ENCODE data around the gene JMJD4.

Gene JMJD4

DNA sequence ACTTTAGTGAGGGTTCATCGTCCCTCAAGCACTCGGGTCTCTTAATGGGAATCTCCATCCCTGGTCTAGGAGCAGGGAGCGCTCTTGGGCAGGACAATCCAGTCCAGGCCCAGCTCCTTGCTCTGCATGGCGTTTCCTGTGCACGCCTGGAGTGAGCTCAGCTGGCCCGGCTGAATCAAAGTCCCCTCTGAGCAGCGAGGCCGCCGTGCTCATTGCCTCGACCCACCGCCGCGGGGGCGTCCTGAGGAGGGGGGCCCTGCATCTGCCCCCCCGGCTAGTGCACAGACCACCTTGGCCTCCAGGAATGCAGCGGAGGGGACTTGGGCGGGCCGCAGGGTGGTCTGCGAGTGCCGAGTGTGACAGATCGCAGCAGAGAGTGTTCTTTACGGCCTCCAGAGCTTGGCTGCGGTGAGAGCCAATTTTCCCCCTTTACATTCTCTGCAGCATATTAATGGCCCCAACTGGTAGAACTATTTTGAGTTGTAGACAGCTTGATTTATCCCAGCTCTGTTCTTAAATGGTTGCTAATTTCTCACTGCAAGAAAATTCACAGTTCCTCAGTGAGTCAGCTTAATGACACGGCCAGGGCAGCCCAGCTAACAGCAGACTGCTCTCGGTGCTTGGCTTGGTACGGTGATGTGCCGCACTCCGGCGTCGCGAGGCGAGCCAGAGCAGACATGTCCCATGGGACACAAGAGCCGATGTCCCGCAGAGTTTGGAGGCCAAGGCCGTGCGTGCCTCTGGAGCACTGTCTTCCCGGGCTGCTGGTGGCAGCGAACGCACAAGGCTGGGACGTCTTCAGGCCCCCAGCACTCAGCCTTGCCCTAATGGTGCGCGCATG is 39.9 kb upstream of the JMJD4 start:
- H3K9ac ChIP-seq (ENCODE audit: low read length), result no peak overlapping the region
- no peaks in the 10 kb centered on the region for H3K9me3 ChIP-seq (ENCODE audit: control insufficient read depth, low read length)
- H3K4me3 ChIP-seq (ENCODE audit: low read length), result no peak overlapping the region
- H3K27me3 ChIP-seq (ENCODE audit: control insufficient read depth, insufficient read depth, low read length), result no peaks in the 10 kb centered on the region
- H3K4me1 ChIP-seq (ENCODE audit: control insufficient read depth, insufficient read depth, low read length), result no peaks in the 10 kb centered on the region
- no peaks in the 10 kb centered on the region for H3K36me3 ChIP-seq (ENCODE audit: control insufficient read depth, insufficient read depth, low read length)

DNA sequence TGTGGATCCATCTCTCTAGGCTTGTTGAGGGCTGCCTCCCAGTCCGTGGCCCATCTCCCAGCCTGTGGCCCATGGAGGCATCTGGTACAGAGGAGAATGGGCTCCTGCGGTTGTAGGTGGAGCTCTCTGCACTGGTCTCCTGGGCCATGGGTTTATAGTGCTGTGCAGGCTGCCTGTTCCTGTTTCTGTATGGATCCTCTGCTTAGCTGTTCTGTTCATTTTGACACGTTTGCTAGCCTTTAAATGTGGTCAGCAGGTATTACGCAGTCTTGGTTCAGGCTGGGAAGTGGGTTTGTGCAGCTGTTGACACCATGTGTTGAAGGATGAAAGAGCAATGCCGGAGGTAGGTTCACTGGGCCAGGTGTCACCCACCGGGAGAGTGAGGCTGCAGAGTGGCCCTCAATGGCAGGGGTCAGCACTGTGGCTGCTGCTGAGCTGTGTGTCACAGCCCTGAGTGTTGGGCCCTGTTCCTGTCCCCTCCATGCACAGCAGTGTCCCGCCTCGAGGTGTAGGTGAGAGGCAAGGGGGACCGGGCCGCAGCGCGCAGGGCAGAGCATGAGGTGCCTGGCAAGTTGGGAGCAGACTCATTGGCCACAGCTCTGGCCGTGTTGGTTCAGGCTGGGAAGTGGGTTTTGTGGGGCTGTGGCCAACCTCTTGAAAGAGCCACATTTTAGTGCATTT is 39.1 kb upstream of the JMJD4 start:
- Histone ChIP-seq H3K9me3 (ENCODE audit: control insufficient read depth, low read length) (no peaks in the 10 kb centered on the region), H3K4me1 (ENCODE audit: control insufficient read depth, insufficient read depth, low read length) (no peaks in the 10 kb centered on the region), H3K27me3 (ENCODE audit: control insufficient read depth, insufficient read depth, low read length) (no peaks in the 10 kb centered on the region), H3K4me3 (ENCODE audit: low read length) (no peak overlapping the region), H3K36me3 (ENCODE audit: control insufficient read depth, insufficient read depth, low read length) (no peaks in the 10 kb centered on the region), H3K9ac (ENCODE audit: low read length) (no peak overlapping the region)

DNA sequence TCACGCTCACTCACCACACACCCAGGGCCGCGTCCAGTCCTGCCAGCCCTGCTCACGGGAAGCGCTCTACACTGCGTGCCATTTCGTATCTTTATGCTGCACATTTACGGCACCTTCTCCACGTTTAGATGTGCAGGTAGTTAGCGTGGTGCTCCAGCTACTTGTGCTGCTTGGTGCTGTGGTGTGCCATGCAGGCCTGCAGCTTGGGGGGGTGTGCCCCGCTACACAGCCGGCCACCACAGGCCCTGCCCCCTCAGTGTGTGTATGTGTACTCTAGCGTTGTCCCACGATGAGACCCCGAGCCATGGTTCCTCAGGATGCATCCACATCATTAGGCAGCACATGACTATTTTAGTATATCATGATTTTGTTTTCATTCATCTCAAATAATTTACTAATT is 38.5 kb upstream of the JMJD4 start:
- H3K9ac ChIP-seq (ENCODE audit: low read length), result no peak overlapping the region
- no peaks in the 10 kb centered on the region for H3K27me3 ChIP-seq (ENCODE audit: control insufficient read depth, insufficient read depth, low read length)
- H3K4me3 ChIP-seq (ENCODE audit: low read length), result no peak overlapping the region
- H3K36me3 ChIP-seq (ENCODE audit: control insufficient read depth, insufficient read depth, low read length), result no peaks in the 10 kb centered on the region
- H3K4me1 ChIP-seq (ENCODE audit: control insufficient read depth, insufficient read depth, low read length), result no peaks in the 10 kb centered on the region
- H3K9me3 ChIP-seq (ENCODE audit: control insufficient read depth, low read length), result no peaks in the 10 kb centered on the region

DNA sequence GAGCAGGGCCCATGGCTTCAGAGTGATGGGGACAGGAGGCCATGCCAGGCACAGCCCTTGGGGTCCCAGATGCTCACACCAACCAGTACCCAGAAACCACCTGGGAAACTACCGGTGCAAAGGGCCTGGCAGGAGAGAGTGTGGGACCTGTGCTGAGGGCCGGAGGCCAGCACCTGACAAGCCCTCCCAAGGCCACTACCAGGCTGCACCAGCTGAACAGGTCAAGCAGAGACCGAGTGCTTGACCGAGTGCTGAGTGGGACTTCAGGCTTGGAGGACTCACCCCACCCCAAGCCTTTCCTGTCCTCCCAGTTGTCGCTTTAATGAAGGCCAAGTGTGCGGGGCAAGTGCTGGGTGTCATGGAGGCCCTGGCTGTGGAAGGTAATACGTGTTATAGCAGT is 36.7 kb upstream of the JMJD4 start:
- Histone ChIP-seq H3K4me1 (ENCODE audit: control insufficient read depth, insufficient read depth, low read length) (no peaks in the 10 kb centered on the region), H3K9me3 (ENCODE audit: control insufficient read depth, low read length) (no peaks in the 10 kb centered on the region), H3K4me3 (ENCODE audit: low read length) (no peak overlapping the region), H3K27me3 (ENCODE audit: control insufficient read depth, insufficient read depth, low read length) (no peaks in the 10 kb centered on the region), H3K36me3 (ENCODE audit: control insufficient read depth, insufficient read depth, low read length) (peaks cover 4% of the 10 kb centered on the region), H3K9ac (ENCODE audit: low read length) (no peak overlapping the region)

DNA sequence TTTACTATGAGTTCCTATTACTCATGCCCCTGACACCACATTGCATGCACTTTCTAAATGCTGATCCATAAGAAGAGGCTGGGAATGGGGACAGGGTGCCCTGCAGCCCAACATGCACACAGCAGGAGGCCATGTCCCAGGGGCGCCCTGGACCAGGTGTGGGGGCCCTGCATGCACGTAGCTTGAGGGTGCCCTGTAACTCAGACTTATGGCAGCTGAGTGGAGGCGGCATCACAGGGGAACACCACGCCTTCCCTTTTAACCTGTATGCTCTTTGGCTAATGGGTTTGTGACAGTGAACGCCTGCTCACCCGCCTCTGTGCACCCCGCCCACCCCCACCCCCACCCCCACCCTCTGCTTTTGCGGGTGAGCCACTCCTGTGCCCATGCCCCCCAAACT is 36.2 kb upstream of the JMJD4 start:
- peaks cover 4% of the 10 kb centered on the region for H3K36me3 ChIP-seq (ENCODE audit: control insufficient read depth, insufficient read depth, low read length)
- H3K27me3 ChIP-seq (ENCODE audit: control insufficient read depth, insufficient read depth, low read length), result no peaks in the 10 kb centered on the region
- no peaks in the 10 kb centered on the region for H3K4me1 ChIP-seq (ENCODE audit: control insufficient read depth, insufficient read depth, low read length)
- H3K4me3 ChIP-seq (ENCODE audit: low read length), result no peak overlapping the region
- H3K9me3 ChIP-seq (ENCODE audit: control insufficient read depth, low read length), result no peaks in the 10 kb centered on the region
- H3K9ac ChIP-seq (ENCODE audit: low read length), result no peak overlapping the region

DNA sequence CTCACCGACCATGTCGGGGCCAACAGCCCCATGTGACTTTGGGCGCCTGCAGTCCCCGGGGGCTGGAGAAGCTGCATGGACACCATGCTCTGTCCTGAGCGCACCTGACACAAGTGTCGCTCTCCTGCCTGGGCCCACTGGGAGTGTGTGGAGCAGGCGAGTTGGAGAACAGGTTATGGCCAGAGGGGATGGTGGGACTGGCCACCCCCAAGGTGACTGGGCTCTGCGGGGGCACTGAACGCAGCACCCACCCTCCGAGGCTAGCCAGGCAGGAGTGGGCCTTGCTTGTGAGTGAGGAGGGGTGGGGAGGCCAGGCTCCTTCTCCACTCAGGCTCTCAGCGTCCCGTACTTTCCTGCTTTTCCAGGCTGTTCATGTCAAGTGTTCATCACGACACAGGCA is 35.7 kb upstream of the JMJD4 start:
- no peak overlapping the region for H3K4me3 ChIP-seq (ENCODE audit: low read length)
- no peak overlapping the region for H3K9ac ChIP-seq (ENCODE audit: low read length)
- no peaks in the 10 kb centered on the region for H3K9me3 ChIP-seq (ENCODE audit: control insufficient read depth, low read length)
- peaks cover 4% of the 10 kb centered on the region for H3K36me3 ChIP-seq (ENCODE audit: control insufficient read depth, insufficient read depth, low read length)
- H3K27me3 ChIP-seq (ENCODE audit: control insufficient read depth, insufficient read depth, low read length), result no peaks in the 10 kb centered on the region
- H3K4me1 ChIP-seq (ENCODE audit: control insufficient read depth, insufficient read depth, low read length), result no peaks in the 10 kb centered on the region

DNA sequence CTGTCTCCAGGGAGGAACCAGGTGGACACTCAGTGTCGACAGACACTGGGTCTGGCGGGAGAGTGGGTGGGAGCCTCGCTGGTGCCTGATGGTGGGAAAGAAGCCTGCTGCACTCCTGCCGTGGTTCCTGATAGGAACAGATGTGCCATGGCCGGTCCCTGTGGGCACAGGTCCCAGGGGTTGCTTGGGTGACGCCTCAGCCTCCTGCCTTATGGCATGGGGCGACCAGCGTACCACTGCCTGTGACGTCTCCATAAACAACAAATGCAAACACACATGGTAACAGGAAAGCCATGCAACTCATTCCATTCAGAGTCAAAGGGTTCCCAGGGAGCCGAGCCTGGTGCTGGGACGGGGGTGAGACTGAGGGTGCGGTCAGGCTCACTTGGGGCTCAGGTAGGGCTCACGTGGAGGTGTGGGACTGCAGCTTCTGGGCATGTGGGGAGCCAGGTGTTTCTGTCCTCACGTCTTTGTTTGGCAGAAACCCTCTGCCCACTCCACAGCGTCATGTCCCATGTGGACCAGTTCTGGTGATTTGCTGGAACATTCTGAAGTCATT is 34.9 kb upstream of the JMJD4 start:
- H3K4me1 ChIP-seq (ENCODE audit: control insufficient read depth, insufficient read depth, low read length), result no peaks in the 10 kb centered on the region
- H3K36me3 ChIP-seq (ENCODE audit: control insufficient read depth, insufficient read depth, low read length), result peaks cover 4% of the 10 kb centered on the region
- no peak overlapping the region for H3K9ac ChIP-seq (ENCODE audit: low read length)
- no peak overlapping the region for H3K4me3 ChIP-seq (ENCODE audit: low read length)
- H3K9me3 ChIP-seq (ENCODE audit: control insufficient read depth, low read length), result no peaks in the 10 kb centered on the region
- no peaks in the 10 kb centered on the region for H3K27me3 ChIP-seq (ENCODE audit: control insufficient read depth, insufficient read depth, low read length)

DNA sequence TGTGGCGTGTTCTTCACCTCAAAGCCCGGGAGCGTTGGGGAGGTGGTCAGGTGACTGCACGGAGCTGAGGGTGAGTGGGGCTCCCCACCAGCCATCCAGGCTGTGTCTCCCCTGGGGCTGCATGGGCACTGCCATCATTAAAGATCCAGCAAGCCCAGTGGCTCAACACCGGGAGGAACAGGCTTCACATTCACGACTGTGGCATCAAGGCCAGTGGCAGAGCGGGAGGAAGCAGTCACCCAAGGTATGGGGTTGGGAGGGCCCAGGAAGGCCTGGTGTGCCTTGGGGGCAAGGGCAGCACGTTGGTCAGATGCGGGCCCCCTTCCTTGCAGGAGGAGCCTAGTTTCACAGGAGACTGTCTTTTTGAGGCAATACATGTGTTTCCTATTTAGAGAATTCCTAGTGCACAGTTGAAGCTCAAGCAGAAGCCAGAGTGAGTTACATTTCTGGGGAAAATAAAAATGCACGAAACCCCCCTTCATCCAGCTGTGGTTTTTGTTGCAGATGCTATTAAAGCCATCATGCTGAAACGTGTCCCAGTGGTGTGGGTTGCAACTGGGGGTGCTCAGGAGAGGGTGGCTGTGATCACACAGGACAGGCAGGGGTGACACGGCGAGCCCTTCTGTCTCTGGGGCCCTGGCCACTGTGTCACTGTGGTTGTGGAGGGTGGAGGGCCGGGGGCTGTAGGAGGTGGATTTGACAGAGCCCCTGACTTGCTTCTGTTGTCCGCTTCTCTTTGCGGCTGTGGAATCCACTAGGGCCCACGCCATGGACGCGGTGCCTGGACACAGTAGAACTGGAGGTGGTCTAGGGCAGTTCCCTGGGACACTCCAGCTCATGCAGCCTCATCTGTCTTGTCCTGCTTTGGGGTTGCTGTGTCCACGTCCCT is 34.2 kb upstream of the JMJD4 start:
- H3K9me3 ChIP-seq (ENCODE audit: control insufficient read depth, low read length), result no peaks in the 10 kb centered on the region
- no peak overlapping the region for H3K9ac ChIP-seq (ENCODE audit: low read length)
- H3K36me3 ChIP-seq (ENCODE audit: control insufficient read depth, insufficient read depth, low read length), result peaks cover 4% of the 10 kb centered on the region
- H3K4me1 ChIP-seq (ENCODE audit: control insufficient read depth, insufficient read depth, low read length), result no peaks in the 10 kb centered on the region
- H3K27me3 ChIP-seq (ENCODE audit: control insufficient read depth, insufficient read depth, low read length), result no peaks in the 10 kb centered on the region
- no peak overlapping the region for H3K4me3 ChIP-seq (ENCODE audit: low read length)

DNA sequence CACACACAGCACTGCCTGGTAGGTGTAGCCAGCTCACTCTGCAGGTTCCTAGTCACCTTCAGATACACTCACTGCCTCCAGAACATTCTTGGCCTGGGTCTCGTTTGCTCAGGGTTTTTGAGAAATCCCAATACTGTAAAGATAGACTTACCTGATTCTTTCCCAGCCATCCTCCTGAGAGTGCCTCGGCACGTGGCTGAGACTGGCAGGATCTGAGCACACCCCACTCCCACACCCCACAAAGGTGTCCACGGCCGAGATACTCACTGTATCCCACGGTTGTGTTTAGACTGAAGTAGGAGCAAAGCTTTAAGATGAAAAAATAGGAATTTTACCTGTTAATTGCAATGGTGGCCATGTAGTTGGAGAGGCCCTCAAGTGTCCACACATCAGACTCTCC is 33.5 kb upstream of the JMJD4 start:
- Histone ChIP-seq H3K27me3 (ENCODE audit: control insufficient read depth, insufficient read depth, low read length) (no peaks in the 10 kb centered on the region), H3K36me3 (ENCODE audit: control insufficient read depth, insufficient read depth, low read length) (peaks cover 4% of the 10 kb centered on the region), H3K9me3 (ENCODE audit: control insufficient read depth, low read length) (no peaks in the 10 kb centered on the region), H3K4me1 (ENCODE audit: control insufficient read depth, insufficient read depth, low read length) (no peaks in the 10 kb centered on the region), H3K4me3 (ENCODE audit: low read length) (no peak overlapping the region), H3K9ac (ENCODE audit: low read length) (no peak overlapping the region)

DNA sequence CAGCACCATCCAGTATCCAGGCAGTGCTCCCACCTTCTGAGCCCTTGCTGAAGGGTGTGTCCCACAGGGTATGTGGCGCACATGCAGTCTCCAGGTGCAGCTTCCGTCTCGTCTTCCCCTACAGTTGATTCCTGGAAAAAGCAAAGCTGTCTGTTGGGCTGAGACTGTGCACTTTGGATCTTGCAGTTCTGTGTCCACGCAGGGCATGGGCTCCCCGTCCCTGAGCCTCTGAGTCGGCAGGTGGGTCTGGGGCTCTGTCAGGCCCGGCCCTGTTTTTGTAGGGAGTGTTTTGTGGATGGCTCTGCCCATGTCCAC is 33.0 kb upstream of the JMJD4 start:
- Histone ChIP-seq H3K9me3 (ENCODE audit: control insufficient read depth, low read length) (no peaks in the 10 kb centered on the region), H3K27me3 (ENCODE audit: control insufficient read depth, insufficient read depth, low read length) (no peaks in the 10 kb centered on the region), H3K4me3 (ENCODE audit: low read length) (no peak overlapping the region), H3K4me1 (ENCODE audit: control insufficient read depth, insufficient read depth, low read length) (no peaks in the 10 kb centered on the region), H3K36me3 (ENCODE audit: control insufficient read depth, insufficient read depth, low read length) (peaks cover 4% of the 10 kb centered on the region), H3K9ac (ENCODE audit: low read length) (no peak overlapping the region)

DNA sequence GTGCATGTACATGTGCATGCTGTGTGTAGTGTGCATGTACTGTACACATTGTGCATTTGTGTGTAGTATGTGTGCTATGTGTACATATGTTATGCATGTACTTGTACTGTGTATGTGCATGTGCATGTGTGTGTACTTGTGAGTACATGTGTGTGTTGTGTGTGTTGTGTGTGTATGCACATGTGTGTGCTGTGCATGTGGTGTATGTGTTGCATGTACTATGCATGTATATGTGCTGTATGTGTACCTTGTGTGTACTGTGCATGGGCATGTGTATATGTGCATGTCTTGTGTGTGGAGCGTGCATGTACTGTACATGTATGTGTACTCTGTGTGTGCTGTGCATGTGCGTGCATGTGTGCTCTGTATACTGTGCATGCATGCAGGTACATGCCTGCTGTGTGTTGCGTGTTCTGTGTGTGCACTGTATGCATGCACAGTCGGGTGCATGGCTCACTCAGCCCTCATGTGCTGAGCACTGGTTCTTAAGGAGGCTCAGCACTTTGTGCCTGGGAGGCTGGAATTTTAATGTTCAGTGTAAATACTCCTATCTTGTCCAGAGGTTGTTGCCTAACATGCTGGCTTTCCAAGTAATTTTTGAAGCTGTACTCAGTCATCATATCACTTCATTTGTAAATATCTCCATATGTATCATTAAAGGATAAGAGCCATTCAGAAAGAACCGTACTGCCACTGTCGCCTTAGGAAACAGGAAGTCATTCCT is 32.5 kb upstream of the JMJD4 start:
- no peak overlapping the region for H3K9ac ChIP-seq (ENCODE audit: low read length)
- no peaks in the 10 kb centered on the region for H3K9me3 ChIP-seq (ENCODE audit: control insufficient read depth, low read length)
- H3K4me1 ChIP-seq (ENCODE audit: control insufficient read depth, insufficient read depth, low read length), result no peaks in the 10 kb centered on the region
- H3K4me3 ChIP-seq (ENCODE audit: low read length), result no peak overlapping the region
- peaks cover 4% of the 10 kb centered on the region for H3K36me3 ChIP-seq (ENCODE audit: control insufficient read depth, insufficient read depth, low read length)
- no peaks in the 10 kb centered on the region for H3K27me3 ChIP-seq (ENCODE audit: control insufficient read depth, insufficient read depth, low read length)
